H1 (cell line): ENCODE data around the gene TMEM203. TPM values are rescaled to one million over a fixed set of nuclear protein-coding genes. Genes with fewer than 3 reads are reported as not detected.

Source experiments
- RAD21 ChIP-seq, 2 experiments: IDR thresholded peaks in 1 of 2; conservative IDR thresholded peaks in 1 of 2; 2 replicates each; pipeline ENCODE4 v1.6.1; 2011; ENCODE audit warnings: low read depth in 2 of 2, low read length in 2 of 2, improper control_type of control experiment in 1 of 2, inconsistent platforms in 1 of 2, mild to moderate bottlenecking in 1 of 2, moderate library complexity in 1 of 2
- TBP ChIP-seq: IDR thresholded peaks from 2 replicates; pipeline ENCODE4 v1.6.1; 2011; ENCODE audit warnings: low read depth, low read length, improper control_type of control experiment
- USF2 ChIP-seq: IDR thresholded peaks from 2 replicates; pipeline ENCODE4 v1.6.1; 2011; ENCODE audit warnings: low read length, improper control_type of control experiment
- polyA plus RNA-seq, 7 experiments: library from polyadenylated mRNA; depleted of rRNA in 3 of 7; stranded (reverse) in 5 of 7; unstranded in 2 of 7; fragments of >200 nt in 5 of 7; fragments of 200-250 nt in 2 of 7; gene quantifications; 1 replicate in 5 of 7; 2 replicates in 1 of 7; 4 replicates in 1 of 7; pipeline versions ENCODE4 v1.2.1 to v1.2.3, GENCODE V29; 2011 to 2013; ENCODE audit warnings: missing spikeins in 2 of 7, mixed read lengths in 2 of 7
- total RNA-seq: library from RNA; stranded (reverse); fragmentation: NEBNext Ultra II Directional; extraction: Animal tissue kit (Norgen Biotek cat#: 25700); gene quantifications from 2 replicates; pipeline ENCODE4 v1.2.1, GENCODE V29; 2021

The TMEM203 gene
- total and polyA plus RNA-seq, 2 of the 8 experiments (the other 6 are each of a cell fraction or from before 2014, with no cell fraction given): 44.1 to 57.1 TPM

- TF ChIP-seq USF2 (no peak), RAD21 (IDR thresholded peaks at IDR 0.05 in 1 of 2, conservative IDR thresholded peaks at IDR 0.05 in 1 of 2; ENCODE audit: low read depth in 2 of 2, low read length in 2 of 2) (no peak), TBP (no peak)
- TF ChIP-seq, all 59 proteins: peak for 0
Observed at GRCh38 chr9:137160054-137160425, 45.4 kb downstream of the TMEM203 start (continued).
